Measurements from ENCODE around the gene RPTOR.

RPTOR gene

GRCh38 chr17:80639658-80640057 is 95.0 kb downstream of the RPTOR start:
- Histone ChIP-seq H3K36me3 (ENCODE audit: control insufficient read depth in 1 of 2, insufficient read depth in 2 of 2, low read length in 2 of 2) (peaks cover 3% of the 10 kb centered on the region in 2 donors), H3K27me3 (ENCODE audit: low read depth, low read length) (no peaks in the 10 kb centered on the region), H3K4me1 (ENCODE audit: control insufficient read depth in 1 of 2, insufficient read depth in 2 of 2, low read length in 2 of 2) (no peaks in the 10 kb centered on the region), H3K4me3 (ENCODE audit: low read depth in 1 of 2, low read length in 2 of 2) (no peak overlapping the region), H3K9me3 (ENCODE audit: control insufficient read depth in 1 of 2, low read length in 2 of 2) (no peaks in the 10 kb centered on the region), H3K27ac (ENCODE audit: low read length) (no peak overlapping the region)

- Histone ChIP-seq H3K27ac (ENCODE audit: low read length) (no peak overlapping the region), H3K27me3 (ENCODE audit: low read depth, low read length) (no peaks in the 10 kb centered on the region), H3K4me3 (ENCODE audit: low read depth in 1 of 2, low read length in 2 of 2) (no peak overlapping the region), H3K36me3 (ENCODE audit: control insufficient read depth in 1 of 2, insufficient read depth in 2 of 2, low read length in 2 of 2) (peaks cover 3% of the 10 kb centered on the region in 2 donors), H3K4me1 (ENCODE audit: control insufficient read depth in 1 of 2, insufficient read depth in 2 of 2, low read length in 2 of 2) (no peaks in the 10 kb centered on the region), H3K9me3 (ENCODE audit: control insufficient read depth in 1 of 2, low read length in 2 of 2) (no peaks in the 10 kb centered on the region)
Observed at GRCh38 chr17:80640366-80641084, 95.9 kb downstream of the RPTOR start.

- no peaks in the 10 kb centered on the region for H3K9me3 ChIP-seq (ENCODE audit: control insufficient read depth in 1 of 2, low read length in 2 of 2)
- no peak overlapping the region for H3K27ac ChIP-seq (ENCODE audit: low read length)
- H3K36me3 ChIP-seq (ENCODE audit: control insufficient read depth in 1 of 2, insufficient read depth in 2 of 2, low read length in 2 of 2), result no peaks in the 10 kb centered on the region
- no peaks in the 10 kb centered on the region for H3K4me1 ChIP-seq (ENCODE audit: control insufficient read depth in 1 of 2, insufficient read depth in 2 of 2, low read length in 2 of 2)
- no peak overlapping the region for H3K4me3 ChIP-seq (ENCODE audit: low read depth in 1 of 2, low read length in 2 of 2)
- H3K27me3 ChIP-seq (ENCODE audit: low read depth, low read length), result no peaks in the 10 kb centered on the region
Observed at GRCh38 chr17:80643326-80644099, 98.9 kb downstream of the RPTOR start.

GRCh38 chr17:80644536-80644935 is 99.9 kb downstream of the RPTOR start:
- no peaks in the 10 kb centered on the region for H3K27me3 ChIP-seq (ENCODE audit: low read depth, low read length)
- no peaks in the 10 kb centered on the region for H3K9me3 ChIP-seq (ENCODE audit: control insufficient read depth in 1 of 2, low read length in 2 of 2)
- H3K4me3 ChIP-seq (ENCODE audit: low read depth in 1 of 2, low read length in 2 of 2), result no peak overlapping the region
- no peak overlapping the region for H3K27ac ChIP-seq (ENCODE audit: low read length)
- H3K4me1 ChIP-seq (ENCODE audit: control insufficient read depth in 1 of 2, insufficient read depth in 2 of 2, low read length in 2 of 2), result no peaks in the 10 kb centered on the region
- no peaks in the 10 kb centered on the region for H3K36me3 ChIP-seq (ENCODE audit: control insufficient read depth in 1 of 2, insufficient read depth in 2 of 2, low read length in 2 of 2)

- Histone ChIP-seq H3K4me1 (ENCODE audit: control insufficient read depth in 1 of 2, insufficient read depth in 2 of 2, low read length in 2 of 2) (peaks cover 5 to 7% of the 10 kb centered on the region in 2 donors), H3K27ac (ENCODE audit: low read length) (no peak overlapping the region), H3K4me3 (ENCODE audit: low read depth in 1 of 2, low read length in 2 of 2) (no peak overlapping the region), H3K36me3 (ENCODE audit: control insufficient read depth in 1 of 2, insufficient read depth in 2 of 2, low read length in 2 of 2) (no peaks in the 10 kb centered on the region), H3K27me3 (ENCODE audit: low read depth, low read length) (no peaks in the 10 kb centered on the region), H3K9me3 (ENCODE audit: control insufficient read depth in 1 of 2, low read length in 2 of 2) (no peaks in the 10 kb centered on the region)
Observed at GRCh38 chr17:80645706-80646325, 101.2 kb downstream of the RPTOR start.

GRCh38 chr17:80646328-80646727 is 101.7 kb downstream of the RPTOR start:
- no peak overlapping the region for H3K27ac ChIP-seq (ENCODE audit: low read length)
- H3K4me1 ChIP-seq (ENCODE audit: control insufficient read depth in 1 of 2, insufficient read depth in 2 of 2, low read length in 2 of 2), result peaks cover 5 to 7% of the 10 kb centered on the region in 2 donors
- H3K36me3 ChIP-seq (ENCODE audit: control insufficient read depth in 1 of 2, insufficient read depth in 2 of 2, low read length in 2 of 2), result no peaks in the 10 kb centered on the region
- no peak overlapping the region for H3K4me3 ChIP-seq (ENCODE audit: low read depth in 1 of 2, low read length in 2 of 2)
- H3K9me3 ChIP-seq (ENCODE audit: control insufficient read depth in 1 of 2, low read length in 2 of 2), result no peaks in the 10 kb centered on the region
- no peaks in the 10 kb centered on the region for H3K27me3 ChIP-seq (ENCODE audit: low read depth, low read length)

- no peak overlapping the region for H3K27ac ChIP-seq (ENCODE audit: low read length)
- peaks cover 5 to 7% of the 10 kb centered on the region in 2 donors for H3K4me1 ChIP-seq (ENCODE audit: control insufficient read depth in 1 of 2, insufficient read depth in 2 of 2, low read length in 2 of 2)
- H3K36me3 ChIP-seq (ENCODE audit: control insufficient read depth in 1 of 2, insufficient read depth in 2 of 2, low read length in 2 of 2), result no peaks in the 10 kb centered on the region
- H3K27me3 ChIP-seq (ENCODE audit: low read depth, low read length), result no peaks in the 10 kb centered on the region
- no peaks in the 10 kb centered on the region for H3K9me3 ChIP-seq (ENCODE audit: control insufficient read depth in 1 of 2, low read length in 2 of 2)
- no peak overlapping the region for H3K4me3 ChIP-seq (ENCODE audit: low read depth in 1 of 2, low read length in 2 of 2)
Observed at GRCh38 chr17:80647746-80648145, 103.1 kb downstream of the RPTOR start.

- peaks cover 5 to 7% of the 10 kb centered on the region in 2 donors for H3K4me1 ChIP-seq (ENCODE audit: control insufficient read depth in 1 of 2, insufficient read depth in 2 of 2, low read length in 2 of 2)
- no peak overlapping the region for H3K4me3 ChIP-seq (ENCODE audit: low read depth in 1 of 2, low read length in 2 of 2)
- no peaks in the 10 kb centered on the region for H3K9me3 ChIP-seq (ENCODE audit: control insufficient read depth in 1 of 2, low read length in 2 of 2)
- H3K27ac ChIP-seq (ENCODE audit: low read length), result no peak overlapping the region
- no peaks in the 10 kb centered on the region for H3K36me3 ChIP-seq (ENCODE audit: control insufficient read depth in 1 of 2, insufficient read depth in 2 of 2, low read length in 2 of 2)
- H3K27me3 ChIP-seq (ENCODE audit: low read depth, low read length), result no peaks in the 10 kb centered on the region
Observed at GRCh38 chr17:80649200-80649644, 104.6 kb downstream of the RPTOR start.

GRCh38 chr17:80649672-80650330 is 105.2 kb downstream of the RPTOR start:
- Histone ChIP-seq H3K27me3 (ENCODE audit: low read depth, low read length) (no peaks in the 10 kb centered on the region), H3K9me3 (ENCODE audit: control insufficient read depth in 1 of 2, low read length in 2 of 2) (no peaks in the 10 kb centered on the region), H3K36me3 (ENCODE audit: control insufficient read depth in 1 of 2, insufficient read depth in 2 of 2, low read length in 2 of 2) (no peaks in the 10 kb centered on the region), H3K27ac (ENCODE audit: low read length) (peak overlapping the region; percentile 10), H3K4me3 (ENCODE audit: low read depth in 1 of 2, low read length in 2 of 2) (no peak overlapping the region), H3K4me1 (ENCODE audit: control insufficient read depth in 1 of 2, insufficient read depth in 2 of 2, low read length in 2 of 2) (peaks cover 5 to 7% of the 10 kb centered on the region in 2 donors)

GRCh38 chr17:80650331-80650672 is 105.7 kb downstream of the RPTOR start:
- Histone ChIP-seq H3K36me3 (ENCODE audit: control insufficient read depth in 1 of 2, insufficient read depth in 2 of 2, low read length in 2 of 2) (no peaks in the 10 kb centered on the region), H3K4me3 (ENCODE audit: low read depth in 1 of 2, low read length in 2 of 2) (no peak overlapping the region), H3K27ac (ENCODE audit: low read length) (no peak overlapping the region), H3K27me3 (ENCODE audit: low read depth, low read length) (no peaks in the 10 kb centered on the region), H3K4me1 (ENCODE audit: control insufficient read depth in 1 of 2, insufficient read depth in 2 of 2, low read length in 2 of 2) (peaks cover 5 to 7% of the 10 kb centered on the region in 2 donors), H3K9me3 (ENCODE audit: control insufficient read depth in 1 of 2, low read length in 2 of 2) (no peaks in the 10 kb centered on the region)

Measured in muscle layer of duodenum (tissue), 2 donors.